Lower lobe of right lung (tissue), 2 donors: ENCODE results near the gene MORF4L1. TPM values are rescaled to one million over a fixed set of nuclear protein-coding genes. Genes with fewer than 3 reads are reported as not detected.
A peak's percentile ranks its signal among the peaks of the same experiment; 100 is the strongest.
"Not testable (repeated sequence)": the region's sequence is repeated elsewhere in the genome, so short reads cannot be mapped to it uniquely, and the experiment has no call there.

Source experiments
- ATAC-seq, 2 donors: fragments of 200-7000 bp; cut with Tn5 transposase; one replicate each; pipeline ENCODE4 v1.9.1; 2020 to 2022; ENCODE audit warnings: mild to moderate bottlenecking in 2 of 2, moderate library complexity in 2 of 2
- DNase-seq: peaks from one replicate; pipeline ENCODE4 v3.0.0-alpha.2; 2020
- H3K27ac ChIP-seq: fragments of 200-600 bp; one replicate; pipeline ENCODE4 v1.8.0; 2022
- H3K27me3 ChIP-seq: fragments of 200-600 bp; one replicate; pipeline ENCODE4 v1.8.0; 2022; ENCODE audit warnings: low read depth
- H3K36me3 ChIP-seq: fragments of 200-600 bp; one replicate; pipeline ENCODE4 v1.8.0; 2022; ENCODE audit warnings: mild to moderate bottlenecking
- H3K4me1 ChIP-seq: fragments of 200-600 bp; one replicate; pipeline ENCODE4 v1.8.0; 2022
- H3K4me3 ChIP-seq: fragments of 200-600 bp; one replicate; pipeline ENCODE4 v1.8.0; 2022; ENCODE audit warnings: mild to moderate bottlenecking
- H3K9me3 ChIP-seq: fragments of 200-600 bp; one replicate; pipeline ENCODE4 v1.8.0; 2022
- intact Hi-C: fragments of 100-400 bp; cut with DNase I; formaldehyde crosslinking; loops from one replicate; pipeline ENCODE4 v1.11.0; 2022
- total RNA-seq: library from RNA; stranded (reverse); fragmentation: NEBNext Ultra II Directional; extraction: Animal tissue kit (Norgen Biotek cat#: 25700); gene quantifications from one replicate; pipeline ENCODE4 v1.2.1, GENCODE V29; 2021
- TF ChIP-seq, protein P1 (sequence below): fragments of 200-600 bp; IDR thresholded peaks from one replicate; pipeline ENCODE4 v1.8.0; 2022; ENCODE audit warnings: antibody characterized with exemption, mild to moderate bottlenecking
- donor health status: DM: no; HTN: yes; CAD: no; lungs with severe emphysema.

The MORF4L1 gene
- total RNA-seq, 1 donor from 2014 or later, result 289 TPM

DNA sequence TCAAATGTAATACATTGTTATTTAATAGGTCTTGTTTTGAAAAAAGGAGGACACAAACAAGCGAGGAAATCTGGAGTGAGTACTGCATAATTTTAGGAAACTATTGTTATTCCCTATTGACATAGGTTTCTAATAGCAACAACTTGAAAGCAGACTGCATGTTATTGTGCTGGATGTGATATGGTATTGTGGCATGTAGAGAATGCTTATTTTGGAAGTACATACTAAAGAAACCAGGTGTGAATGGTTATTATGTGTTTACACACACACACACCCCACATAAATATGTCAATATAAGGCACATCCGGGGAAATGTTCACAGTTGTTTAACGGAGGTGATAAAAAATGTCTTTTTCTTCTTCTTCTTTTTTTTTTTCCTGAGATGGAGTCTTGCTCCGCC, 5.9 kb upstream of the MORF4L1 start:
- H3K4me1 ChIP-seq, result peaks cover under 1% of the 10 kb centered on the region
- no peaks in the 10 kb centered on the region for H3K27me3 ChIP-seq
- ATAC-seq, result peak; percentile 68 to 83
- intact Hi-C loops, result no loop called here
- TF ChIP-seq, protein P1, sequence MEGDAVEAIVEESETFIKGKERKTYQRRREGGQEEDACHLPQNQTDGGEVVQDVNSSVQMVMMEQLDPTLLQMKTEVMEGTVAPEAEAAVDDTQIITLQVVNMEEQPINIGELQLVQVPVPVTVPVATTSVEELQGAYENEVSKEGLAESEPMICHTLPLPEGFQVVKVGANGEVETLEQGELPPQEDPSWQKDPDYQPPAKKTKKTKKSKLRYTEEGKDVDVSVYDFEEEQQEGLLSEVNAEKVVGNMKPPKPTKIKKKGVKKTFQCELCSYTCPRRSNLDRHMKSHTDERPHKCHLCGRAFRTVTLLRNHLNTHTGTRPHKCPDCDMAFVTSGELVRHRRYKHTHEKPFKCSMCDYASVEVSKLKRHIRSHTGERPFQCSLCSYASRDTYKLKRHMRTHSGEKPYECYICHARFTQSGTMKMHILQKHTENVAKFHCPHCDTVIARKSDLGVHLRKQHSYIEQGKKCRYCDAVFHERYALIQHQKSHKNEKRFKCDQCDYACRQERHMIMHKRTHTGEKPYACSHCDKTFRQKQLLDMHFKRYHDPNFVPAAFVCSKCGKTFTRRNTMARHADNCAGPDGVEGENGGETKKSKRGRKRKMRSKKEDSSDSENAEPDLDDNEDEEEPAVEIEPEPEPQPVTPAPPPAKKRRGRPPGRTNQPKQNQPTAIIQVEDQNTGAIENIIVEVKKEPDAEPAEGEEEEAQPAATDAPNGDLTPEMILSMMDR, result no peak
- no peak overlapping the region for H3K27ac ChIP-seq
- no peaks in the 10 kb centered on the region for H3K9me3 ChIP-seq
- no peak overlapping the region for H3K4me3 ChIP-seq
- no peaks in the 10 kb centered on the region for H3K36me3 ChIP-seq
- DNase-seq, result no peak

DNA sequence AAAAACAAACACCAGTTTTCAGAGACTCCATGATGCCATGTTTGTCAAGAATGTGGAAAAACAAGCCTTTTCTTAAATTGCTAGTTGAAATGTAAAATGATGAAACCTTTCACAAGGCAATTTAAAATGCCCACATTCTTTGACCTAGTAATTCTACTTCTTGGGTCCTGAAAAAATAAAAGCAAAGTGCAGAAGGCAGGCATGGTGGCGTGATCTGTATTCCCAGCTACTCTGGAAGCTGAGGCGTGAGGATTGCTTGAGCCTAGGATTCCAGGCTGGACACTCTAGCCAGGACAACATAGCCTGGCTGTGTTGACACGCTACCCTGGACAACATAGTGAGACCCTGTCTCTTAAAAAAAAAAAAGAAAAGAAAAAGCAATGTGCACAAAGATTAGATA, 4.3 kb upstream of the MORF4L1 start:
- TF ChIP-seq, protein P1, result no peak
- ATAC-seq, result no peak
- intact Hi-C loops, result no loop called here
- no peak for DNase-seq
- no peak overlapping the region for H3K27ac ChIP-seq
- no peak overlapping the region for H3K4me3 ChIP-seq
- H3K27me3 ChIP-seq, result no peaks in the 10 kb centered on the region
- peaks cover 6% of the 10 kb centered on the region for H3K4me1 ChIP-seq
- no peaks in the 10 kb centered on the region for H3K36me3 ChIP-seq
- H3K9me3 ChIP-seq, result no peaks in the 10 kb centered on the region

DNA sequence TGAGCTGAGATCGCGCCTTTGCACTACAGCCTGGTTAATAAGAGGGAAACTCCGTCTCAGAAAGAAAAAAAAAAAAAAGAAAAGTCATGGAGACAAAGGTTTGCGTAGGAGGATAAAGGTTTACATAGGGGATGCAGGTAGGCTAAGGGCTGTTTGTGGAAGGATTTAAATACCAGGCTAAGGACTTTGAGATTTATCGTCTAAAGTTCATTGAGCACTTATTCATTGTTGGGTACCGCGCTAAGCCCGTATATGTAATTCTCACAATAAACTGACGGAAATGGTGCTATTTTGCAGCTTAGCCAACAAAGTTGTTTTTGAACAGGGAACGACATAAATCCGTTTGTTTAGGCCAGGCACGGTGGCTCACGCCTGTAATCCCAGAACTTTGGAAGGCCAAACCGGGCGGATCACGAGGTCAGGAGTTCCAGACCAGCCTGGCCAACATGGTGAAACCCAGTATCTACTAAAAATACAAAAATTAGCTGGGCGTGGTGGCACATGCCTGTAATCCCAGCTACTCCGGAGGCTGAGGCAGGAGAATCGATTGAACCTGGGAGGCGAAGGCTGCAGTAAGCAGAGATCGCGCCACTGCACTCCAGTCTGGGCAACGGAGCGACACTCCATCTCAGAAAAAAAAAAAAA, 1.1 kb upstream of the MORF4L1 start:
- Histone ChIP-seq H3K27ac (peak overlapping the region; percentile 100), H3K4me1 (peaks cover 26% of the 10 kb centered on the region), H3K4me3 (peak overlapping the region; percentile 90)
- H3K36me3 ChIP-seq, DNase-seq, ATAC-seq, intact Hi-C loops, H3K9me3 ChIP-seq, H3K27me3 ChIP-seq: not testable (repeated sequence)

DNA sequence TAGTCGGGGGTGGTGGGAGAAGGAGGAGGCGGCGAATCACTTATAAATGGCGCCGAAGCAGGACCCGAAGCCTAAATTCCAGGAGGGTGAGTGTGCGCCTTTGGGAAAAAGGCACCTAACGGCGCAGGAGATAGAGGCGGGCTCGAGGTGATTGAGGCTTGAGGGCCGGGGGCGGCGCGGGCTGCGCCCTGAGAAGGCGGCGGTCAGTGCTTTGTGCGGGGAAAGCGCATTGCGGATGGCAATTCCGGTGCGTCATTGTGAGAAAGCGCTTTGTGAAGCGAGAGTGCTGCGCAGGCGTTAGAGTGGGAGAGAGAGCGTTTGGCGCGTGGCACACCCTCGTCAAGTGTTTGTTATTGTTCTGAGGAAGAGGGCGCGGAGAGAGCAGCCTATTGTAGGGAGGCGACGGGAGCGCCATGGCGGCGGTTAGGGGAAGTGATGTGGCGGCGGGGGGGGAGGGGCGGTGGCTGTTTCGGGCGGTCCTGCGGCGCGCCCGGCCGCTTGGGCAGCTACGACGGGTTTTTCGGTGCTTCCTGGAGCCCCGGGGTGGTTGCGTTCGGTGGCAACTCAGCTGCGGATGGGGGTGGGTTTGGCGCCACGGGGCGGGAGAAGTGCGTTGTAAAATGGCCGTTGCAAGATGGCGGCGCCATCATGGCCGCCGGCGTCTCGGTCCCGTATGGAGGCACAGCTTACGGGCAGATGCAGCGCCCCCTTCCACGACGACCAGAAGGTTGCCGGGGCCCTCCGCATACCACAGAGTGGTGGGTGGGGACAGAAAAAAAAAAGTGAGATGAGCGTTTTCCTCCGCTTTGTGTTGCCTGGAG, 492 bp downstream of the MORF4L1 start:
- DNase-seq (peak; percentile 89), ATAC-seq (peak; percentile 86 to 87)
- no peaks in the 10 kb centered on the region for H3K36me3 ChIP-seq
- TF ChIP-seq, protein P1, result peak; percentile 52
- H3K27ac ChIP-seq, result peak overlapping the region; percentile 100
- no peaks in the 10 kb centered on the region for H3K9me3 ChIP-seq
- no peaks in the 10 kb centered on the region for H3K27me3 ChIP-seq
- peak overlapping the region; percentile 90 for H3K4me3 ChIP-seq
- intact Hi-C loops, result no loop called here
- peaks cover 41% of the 10 kb centered on the region for H3K4me1 ChIP-seq

DNA sequence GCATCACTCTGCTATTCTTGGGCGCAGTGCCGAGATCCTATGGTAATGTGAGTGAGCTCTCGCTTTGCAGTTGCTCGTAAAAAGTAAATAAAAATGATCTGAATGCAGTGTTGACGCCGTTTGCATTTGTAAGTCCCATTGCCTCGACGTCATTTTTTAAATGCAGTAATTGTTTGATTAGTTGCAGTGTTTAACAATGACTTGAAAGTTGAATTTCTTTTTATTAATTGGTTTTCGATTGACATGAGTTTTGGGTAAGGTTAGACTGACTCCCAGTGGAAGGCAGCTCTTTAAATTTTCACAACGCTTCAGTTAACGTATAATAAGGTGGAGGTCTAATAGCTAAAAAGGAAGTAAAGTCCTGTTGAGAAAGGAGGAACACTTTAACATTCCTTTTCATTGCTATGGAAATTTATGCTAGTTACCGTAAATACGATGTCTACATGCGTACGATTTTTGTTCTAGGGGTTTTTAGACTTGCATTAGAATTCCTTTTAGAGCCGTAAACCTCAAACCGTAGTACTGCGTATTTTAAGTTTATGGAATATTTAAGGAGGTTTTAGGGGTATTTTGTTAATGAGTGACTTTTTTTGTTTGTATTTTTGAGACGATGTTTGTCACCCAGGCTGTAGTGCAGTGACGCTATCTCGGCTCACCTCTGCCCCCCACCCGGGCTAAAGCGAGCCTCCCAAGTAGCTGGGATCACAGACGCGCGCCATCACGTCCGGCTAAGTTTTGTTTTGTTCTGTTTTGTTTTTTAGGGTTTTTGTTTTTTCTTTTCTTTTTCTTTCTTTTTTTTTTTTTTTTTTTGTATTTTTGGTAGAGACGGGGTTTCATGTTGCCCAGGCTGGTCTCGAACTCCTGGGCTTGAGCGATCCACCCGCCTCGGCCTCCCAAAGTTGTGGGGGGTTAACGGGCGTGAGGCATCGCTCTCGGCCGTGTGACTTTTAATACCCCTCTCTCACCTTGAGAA, 1.4 kb downstream of the MORF4L1 start:
- H3K36me3 ChIP-seq, result no peaks in the 10 kb centered on the region
- no peaks in the 10 kb centered on the region for H3K27me3 ChIP-seq
- no peaks in the 10 kb centered on the region for H3K9me3 ChIP-seq
- TF ChIP-seq, protein P1, result no peak
- peak overlapping the region; percentile 90 for H3K4me3 ChIP-seq
- intact Hi-C loops, result no loop called here
- peaks cover 50% of the 10 kb centered on the region for H3K4me1 ChIP-seq
- ATAC-seq (no peak), DNase-seq (no peak)
- H3K27ac ChIP-seq, result peak overlapping the region; percentile 100
